ENCODE measurements around the gene JAK2. TPM values are rescaled to one million over a fixed set of nuclear protein-coding genes. Genes with fewer than 3 reads are reported as not detected.
"Not testable (repeated sequence)": the region's sequence is repeated elsewhere in the genome, so short reads cannot be mapped to it uniquely, and the experiment has no call there.

JAK2 gene
- total and polyA plus RNA-seq, 10 of the 15 experiments (the other 5 are each of a cell fraction or from before 2014, with no cell fraction given): 4.1 to 22.9 (median 13.7) TPM

DNA sequence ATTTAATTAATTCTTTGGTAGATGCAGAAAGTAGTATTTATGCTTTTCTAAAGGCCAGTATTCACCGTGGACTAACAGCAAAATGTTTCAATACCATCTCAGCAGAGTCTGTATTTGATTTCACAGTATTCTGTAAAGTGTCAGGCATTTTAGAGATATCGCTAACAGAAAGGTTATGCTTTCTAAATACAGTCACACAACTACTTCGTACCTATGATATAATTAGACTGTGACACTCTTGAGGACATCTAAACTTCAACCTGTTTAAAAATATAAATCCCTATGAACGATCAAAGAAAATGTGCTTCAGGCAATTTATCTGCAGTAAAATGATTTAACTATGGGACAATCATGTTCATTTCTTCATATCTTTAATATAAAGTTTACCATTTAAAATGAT lies 41.7 kb upstream of the JAK2 start:
- CTCF ChIA-PET: interaction anchor here (1.2 to 1.8 kb wide), 3 partner anchors 19 to 44 kb away, joined by 7 to 9 read pairs (median 8); no protein-coding TSS in a partner anchor
- no peaks in the 10 kb centered on the region for H3K36me3 ChIP-seq (ENCODE audit: control insufficient read depth in 2 of 2, insufficient read depth in 2 of 2, low read length in 1 of 2)
- ATAC-seq: no peak
- POLR2A ChIA-PET: interaction anchor here (1.2 to 1.4 kb wide), 2 partner anchors 27 to 42 kb away, joined by 4 to 8 read pairs; partner anchors contain the start of gene JAK2
- DNase-seq (ENCODE audit: low read depth, low spot score): no peak
- in situ Hi-C loops (cut with MboI) (no loop called here), intact Hi-C loops (cut with micrococcal nuclease; ENCODE audit: unreplicated experiment) (no loop called here)
- no peaks in the 10 kb centered on the region for H3K79me2 ChIP-seq (ENCODE audit: control insufficient read depth, insufficient read depth, low read length)
- no peak overlapping the region for H3K27ac ChIP-seq (ENCODE audit: control insufficient read depth, insufficient read depth)
- no TSS peak for BruUV-seq (replicated peaks)
- H3K4me1 ChIP-seq (ENCODE audit: control insufficient read depth, insufficient read depth, low read length): peaks cover 37% of the 10 kb centered on the region
- SMC1A ChIA-PET (ENCODE audit: uncharacterized antibody, unreplicated experiment): interaction anchor here (1.3 to 1.6 kb wide), 3 partner anchors 19 to 39 kb away, joined by 3 to 5 read pairs (median 5); no protein-coding TSS in a partner anchor
- H2AFZ ChIP-seq (ENCODE audit: control insufficient read depth, low read depth, low read length): no peak overlapping the region
- no peaks in the 10 kb centered on the region for H3K27me3 ChIP-seq (replicated peaks in 1 of 2; ENCODE audit: control insufficient read depth in 2 of 2, insufficient read depth in 2 of 2, low read length in 1 of 2)
- RAD21 ChIA-PET (ENCODE audit: unreplicated experiment): interaction anchor here (0.7 to 2.3 kb wide), 4 partner anchors 28 to 43 kb away, joined by 3 to 7 read pairs (median 6); no protein-coding TSS in a partner anchor
- no peak overlapping the region for H3K4me2 ChIP-seq (ENCODE audit: control insufficient read depth, insufficient read depth)
- no peak overlapping the region for H3K9ac ChIP-seq (ENCODE audit: control insufficient read depth, insufficient read depth, low read length)
- no peak for FAIRE-seq
- no peaks in the 10 kb centered on the region for H4K20me1 ChIP-seq (ENCODE audit: control insufficient read depth, insufficient read depth)
- H3K9me3 ChIP-seq (replicated peaks; ENCODE audit: control insufficient read depth, insufficient read depth, low read length): no peaks in the 10 kb centered on the region
- TF ChIP-seq HDAC6 (IDR thresholded peaks at IDR 0.05; ENCODE audit: unreplicated experiment): no peak
- TF ChIP-seq TCF7 (IDR thresholded peaks at IDR 0.05; ENCODE audit: borderline replicate concordance): no peak
- no peak for TF ChIP-seq MYB (IDR thresholded peaks at IDR 0.05; ENCODE audit: borderline replicate concordance, low read depth, low read length)
- WGBS (ENCODE audit: insufficient coverage, insufficient replicate concordance, low lambda C conversion rate, missing lambda C conversion rate): 81% methylated on average over 4 of the region's 4 CpGs
- no peak overlapping the region for H3K4me3 ChIP-seq

DNA sequence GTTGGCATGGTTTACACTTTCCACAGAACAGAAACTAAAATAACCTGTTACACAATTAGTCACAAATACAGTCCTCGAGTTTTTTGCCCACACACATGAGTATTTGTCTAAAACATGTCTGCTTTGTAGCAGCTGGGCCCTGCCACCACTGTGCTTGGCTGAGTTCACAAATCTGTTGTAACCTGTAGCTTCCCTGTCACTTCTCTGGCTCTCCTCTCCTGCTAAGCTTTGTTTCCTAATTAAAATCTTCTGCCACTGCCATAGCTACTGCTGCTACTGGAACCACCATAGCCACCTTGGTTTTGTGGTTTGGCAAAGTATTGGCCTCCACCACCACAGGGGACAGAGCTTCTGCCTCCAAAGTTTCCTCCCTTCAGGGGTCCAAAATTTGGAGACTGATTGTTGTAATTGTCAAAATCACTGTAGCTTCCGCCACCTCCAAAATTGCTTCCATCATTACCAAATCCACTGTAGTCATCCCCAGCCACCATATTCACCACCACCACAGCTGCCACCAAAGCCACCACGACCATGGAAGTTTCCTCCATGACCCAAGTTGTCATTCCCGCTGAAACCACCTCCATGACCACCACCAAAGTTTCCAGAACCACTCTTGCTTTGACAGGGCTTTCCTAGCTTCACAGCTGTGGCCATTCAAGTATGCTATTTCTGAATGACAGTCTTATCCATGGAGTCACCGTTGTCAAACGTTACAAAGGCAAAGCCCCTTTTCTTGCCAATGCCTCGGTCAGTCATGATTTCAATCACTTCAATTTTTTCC lies 40.5 kb upstream of the JAK2 start:
- peaks cover 26% of the 10 kb centered on the region for H3K4me1 ChIP-seq (ENCODE audit: control insufficient read depth, insufficient read depth, low read length)
- RAD21 ChIA-PET (ENCODE audit: unreplicated experiment): interaction anchor here (1.6 to 2.3 kb wide), 3 partner anchors 27 to 42 kb away, joined by 5 to 7 read pairs (median 6); no protein-coding TSS in a partner anchor
- BruUV-seq (replicated peaks); H3K9ac ChIP-seq (ENCODE audit: control insufficient read depth, insufficient read depth, low read length); H3K27me3 ChIP-seq (replicated peaks in 1 of 2; ENCODE audit: control insufficient read depth in 2 of 2, insufficient read depth in 2 of 2, low read length in 1 of 2); in situ Hi-C loops (cut with MboI); DNase-seq (ENCODE audit: low read depth, low spot score); ATAC-seq; H3K36me3 ChIP-seq (ENCODE audit: control insufficient read depth in 2 of 2, insufficient read depth in 2 of 2, low read length in 1 of 2); FAIRE-seq; H3K79me2 ChIP-seq (ENCODE audit: control insufficient read depth, insufficient read depth, low read length); H3K9me3 ChIP-seq (replicated peaks; ENCODE audit: control insufficient read depth, insufficient read depth, low read length); H4K20me1 ChIP-seq (ENCODE audit: control insufficient read depth, insufficient read depth); H3K4me3 ChIP-seq; intact Hi-C loops (cut with micrococcal nuclease; ENCODE audit: unreplicated experiment): not testable (repeated sequence)
- TF ChIP-seq, protein P1, sequence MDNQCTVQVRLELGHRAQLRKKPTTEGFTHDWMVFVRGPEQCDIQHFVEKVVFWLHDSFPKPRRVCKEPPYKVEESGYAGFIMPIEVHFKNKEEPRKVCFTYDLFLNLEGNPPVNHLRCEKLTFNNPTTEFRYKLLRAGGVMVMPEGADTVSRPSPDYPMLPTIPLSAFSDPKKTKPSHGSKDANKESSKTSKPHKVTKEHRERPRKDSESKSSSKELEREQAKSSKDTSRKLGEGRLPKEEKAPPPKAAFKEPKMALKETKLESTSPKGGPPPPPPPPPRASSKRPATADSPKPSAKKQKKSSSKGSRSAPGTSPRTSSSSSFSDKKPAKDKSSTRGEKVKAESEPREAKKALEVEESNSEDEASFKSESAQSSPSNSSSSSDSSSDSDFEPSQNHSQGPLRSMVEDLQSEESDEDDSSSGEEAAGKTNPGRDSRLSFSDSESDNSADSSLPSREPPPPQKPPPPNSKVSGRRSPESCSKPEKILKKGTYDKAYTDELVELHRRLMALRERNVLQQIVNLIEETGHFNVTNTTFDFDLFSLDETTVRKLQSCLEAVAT (IDR thresholded peaks at IDR 0.05): peak; percentile 67; the same call in 1 of the 2 replicates
- TF ChIP-seq RUNX3 (IDR thresholded peaks at IDR 0.05; ENCODE audit: low read length) (peak; percentile 45), MTA2 (IDR thresholded peaks at IDR 0.05; ENCODE audit: low read depth) (peak; percentile 60; the same call in 1 of the 2 replicates), DPF2 (IDR thresholded peaks at IDR 0.05) (0 out of 2 replicates have a peak, but pooled peaks have one; percentile 30), IKZF2 (IDR thresholded peaks at IDR 0.05) (0 out of 4 replicates have a peak, but pooled peaks of 1 of the 2 experiments have one; percentile 50), EED (IDR thresholded peaks at IDR 0.05; ENCODE audit: low read depth) (0 out of 2 replicates have a peak, but pooled peaks have one; percentile 18), NFIC (IDR thresholded peaks at IDR 0.05; ENCODE audit: low read depth, low read length) (peak; percentile 30; the same call in 1 of the 2 replicates)
- WGBS (ENCODE audit: insufficient coverage, insufficient replicate concordance, low lambda C conversion rate, missing lambda C conversion rate): 62% methylated on average over 7 of the region's 7 CpGs
- peak overlapping the region; percentile 17; the same call in 1 of the 2 replicates for H3K27ac ChIP-seq (ENCODE audit: control insufficient read depth, insufficient read depth)
- H2AFZ ChIP-seq (ENCODE audit: control insufficient read depth, low read depth, low read length): peak overlapping the region; percentile 53
- H3K4me2 ChIP-seq (ENCODE audit: control insufficient read depth, insufficient read depth): peak overlapping the region; percentile 30; the same call in 1 of the 2 replicates
- SMC1A ChIA-PET (ENCODE audit: uncharacterized antibody, unreplicated experiment): interaction anchor here (0.8 to 1.8 kb wide), 5 partner anchors 20 to 41 kb away, joined by 3 to 6 read pairs (median 4); no protein-coding TSS in a partner anchor
- CTCF ChIA-PET: interaction anchor here (0.7 to 1.8 kb wide), 5 partner anchors 13 to 668 kb away, joined by 3 to 7 read pairs (median 3); no protein-coding TSS in a partner anchor
- POLR2A ChIA-PET: interaction anchor here (1.2 to 1.4 kb wide), 4 partner anchors 17 to 38 kb away, joined by 4 to 8 read pairs (median 5); no protein-coding TSS in a partner anchor
